Body of pancreas (tissue), 4 donors: ENCODE results near the gene G6PD. TPM values are rescaled to one million over a fixed set of nuclear protein-coding genes. Genes with fewer than 3 reads are reported as not detected.
"Not testable (repeated sequence)": the region's sequence is repeated elsewhere in the genome, so short reads cannot be mapped to it uniquely, and the experiment has no call there.

Source experiments
- ATAC-seq: fragments of 150-250 bp; one replicate; pipeline ENCODE4 v1.9.1; 2016
- DNase-seq, 4 donors: peaks; one replicate each; pipeline ENCODE4 v3.0.0-alpha.2; 2019
- H3K27ac ChIP-seq, 4 donors: fragments of 200-600 bp; sonication (generic); 1 replicate in 3 of 4; 2 replicates in 1 of 4; pipeline versions ENCODE4 v1.5.1 to v1.6.1; 2016 to 2019; ENCODE audit warnings: mild to moderate bottlenecking in 1 of 4, mixed read lengths in 1 of 4, moderate library complexity in 1 of 4
- H3K27me3 ChIP-seq, 2 donors: fragments of 200-600 bp; sonication (generic); one replicate each; pipeline ENCODE4 v1.6.0; 2016; ENCODE audit warnings: mild to moderate bottlenecking in 1 of 2
- H3K36me3 ChIP-seq, 2 donors: fragments of 200-600 bp; sonication (generic); replicated peaks in 1 of 2; 2 replicates each; pipeline ENCODE4 v1.5.1; 2016; ENCODE audit warnings: low read depth in 2 of 2; ENCODE audit not compliant: insufficient read depth in 1 of 2
- H3K4me1 ChIP-seq: fragments of 200-600 bp; sonication (generic); one replicate; pipeline ENCODE4 v1.6.0; 2016
- H3K4me3 ChIP-seq, 2 donors: fragments of 200-600 bp; sonication (generic); 1 replicate in 1 of 2; 2 replicates in 1 of 2; pipeline ENCODE4 v1.5.1; 2016 to 2019
- H3K9me3 ChIP-seq, 3 donors: fragments of 200-600 bp; sonication (generic); 1 replicate in 2 of 3; 2 replicates in 1 of 3; pipeline ENCODE4 v1.5.1; 2016
- POLR2A ChIP-seq, 3 donors: fragments of 450-650 bp; IDR thresholded peaks; one replicate each; pipeline ENCODE4 v1.6.1; 2016; ENCODE audit warnings: antibody characterized with exemption in 3 of 3, mild to moderate bottlenecking in 2 of 3
- WGBS, 2 donors: methylation state at CpG; one replicate each; pipeline ENCODE4 v1.1.5; 2017; 5-methylcytosine and 5-hydroxymethylcytosine counted together
- intact Hi-C: fragments of 100-400 bp; cut with DNase I; formaldehyde crosslinking; loops from one replicate; pipeline ENCODE4 v1.15.1; 2023
- total RNA-seq, 2 donors: library from RNA; depleted of rRNA; stranded (reverse); fragments of >200 nt; gene quantifications; one replicate each; pipeline ENCODE4 v1.1.0, GENCODE V29; 2016
- TF ChIP-seq, protein P1 (sequence below), 7 experiments: fragments of 450-650 bp in 4 of 7; fragments of 200-600 bp in 3 of 7; sonication (generic) in 3 of 7; IDR thresholded peaks; one replicate each; pipeline ENCODE4 v1.5.1; 2016 to 2019; ENCODE audit warnings: antibody characterized with exemption in 7 of 7

G6PD gene
- total RNA-seq, 2 donors from 2014 or later = 7.6 to 16.1 TPM

DNA sequence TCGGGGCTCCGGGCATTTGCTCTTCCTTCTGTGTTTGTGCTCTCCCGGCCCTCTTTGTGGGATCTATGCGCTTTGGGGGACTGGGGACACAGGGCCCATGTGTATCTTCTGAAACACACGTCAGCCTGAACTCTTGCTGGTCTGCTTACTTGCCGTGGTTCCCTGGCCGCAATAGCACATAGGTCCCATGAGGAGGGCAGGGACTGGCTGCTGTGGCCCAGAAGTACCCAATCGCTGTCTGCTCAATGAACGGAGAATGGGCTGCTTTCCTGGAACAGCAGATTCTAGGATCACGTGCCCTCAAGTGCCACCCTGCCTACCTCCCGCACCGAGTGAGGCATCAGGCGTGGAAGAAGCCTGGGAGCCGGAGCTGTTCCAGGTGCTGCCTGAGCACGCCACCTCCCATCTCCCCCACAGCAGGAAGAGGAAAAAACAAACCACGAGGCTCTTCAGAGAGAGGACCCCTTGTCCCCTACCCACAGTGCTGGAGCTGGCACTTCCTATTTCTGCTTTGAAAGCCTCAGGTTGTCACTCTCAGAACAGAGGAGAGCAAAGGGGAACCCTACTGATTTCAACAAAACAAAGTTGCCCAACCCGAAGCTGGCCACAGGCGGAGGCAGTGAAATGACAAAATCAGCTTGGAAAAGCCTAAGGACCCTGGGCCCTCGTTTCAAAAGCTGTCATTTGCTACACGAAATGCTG is 3.8 kb downstream of the G6PD start:
- WGBS, 2 donors = 75 to 92% methylated on average over 4 to 13 of the region's 20 CpGs
- Histone ChIP-seq H3K4me1 (peaks cover 16% of the 10 kb centered on the region), H3K36me3 (no peaks in the 10 kb centered on the region), H3K27ac (peak overlapping the region in 2 of 4 donors; percentile 55 to 67), H3K9me3 (no peaks in the 10 kb centered on the region), H3K27me3 (no peaks in the 10 kb centered on the region), H3K4me3 (no peak overlapping the region)
- ATAC-seq (no peak), DNase-seq (peak in 1 of 4 donors; percentile 41)
- intact Hi-C loops = no loop called here
- TF ChIP-seq POLR2A (IDR thresholded peaks at IDR 0.05) = no peak
- TF ChIP-seq, protein P1, sequence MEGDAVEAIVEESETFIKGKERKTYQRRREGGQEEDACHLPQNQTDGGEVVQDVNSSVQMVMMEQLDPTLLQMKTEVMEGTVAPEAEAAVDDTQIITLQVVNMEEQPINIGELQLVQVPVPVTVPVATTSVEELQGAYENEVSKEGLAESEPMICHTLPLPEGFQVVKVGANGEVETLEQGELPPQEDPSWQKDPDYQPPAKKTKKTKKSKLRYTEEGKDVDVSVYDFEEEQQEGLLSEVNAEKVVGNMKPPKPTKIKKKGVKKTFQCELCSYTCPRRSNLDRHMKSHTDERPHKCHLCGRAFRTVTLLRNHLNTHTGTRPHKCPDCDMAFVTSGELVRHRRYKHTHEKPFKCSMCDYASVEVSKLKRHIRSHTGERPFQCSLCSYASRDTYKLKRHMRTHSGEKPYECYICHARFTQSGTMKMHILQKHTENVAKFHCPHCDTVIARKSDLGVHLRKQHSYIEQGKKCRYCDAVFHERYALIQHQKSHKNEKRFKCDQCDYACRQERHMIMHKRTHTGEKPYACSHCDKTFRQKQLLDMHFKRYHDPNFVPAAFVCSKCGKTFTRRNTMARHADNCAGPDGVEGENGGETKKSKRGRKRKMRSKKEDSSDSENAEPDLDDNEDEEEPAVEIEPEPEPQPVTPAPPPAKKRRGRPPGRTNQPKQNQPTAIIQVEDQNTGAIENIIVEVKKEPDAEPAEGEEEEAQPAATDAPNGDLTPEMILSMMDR (IDR thresholded peaks at IDR 0.05) = no peak

DNA sequence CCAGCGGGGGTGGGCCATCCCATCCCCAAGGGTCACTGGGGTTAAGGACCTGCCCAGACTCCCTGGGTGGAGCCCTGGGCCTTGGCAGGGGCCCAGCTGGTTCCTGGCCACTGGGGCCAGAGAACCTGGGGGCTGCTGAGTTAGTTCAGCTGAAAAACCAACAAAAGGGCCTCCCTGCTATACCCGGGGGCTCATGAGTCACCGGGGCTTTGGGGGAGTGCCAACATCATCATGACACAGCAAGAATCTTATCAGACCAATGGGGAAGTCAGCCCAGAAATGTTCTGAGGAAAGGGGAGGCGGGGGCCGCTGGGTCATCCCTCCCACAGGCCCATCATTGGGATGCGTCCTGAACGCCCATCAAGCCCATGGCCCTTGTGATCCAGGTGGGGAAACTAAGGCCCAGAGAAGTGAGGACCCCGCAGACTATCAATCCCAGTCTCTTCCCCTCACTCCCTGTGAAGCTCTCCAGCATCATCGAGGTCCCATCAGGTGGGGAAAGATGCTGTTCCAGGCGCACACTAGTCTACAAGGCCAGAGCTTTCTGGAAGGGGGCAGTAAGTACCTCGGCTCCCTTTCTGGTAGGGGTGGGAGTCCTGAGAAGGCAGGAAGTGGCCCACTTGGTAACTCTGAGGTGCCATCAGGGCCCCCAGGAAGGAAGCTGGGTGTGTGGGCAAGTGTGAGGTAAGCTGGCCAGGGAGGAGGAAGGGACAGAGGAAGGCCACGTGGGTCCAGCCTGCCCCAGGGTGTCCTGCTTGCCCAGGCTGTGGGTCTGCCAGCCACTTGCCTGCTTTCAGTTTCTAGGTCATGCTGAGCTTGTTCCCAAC is 4.5 kb downstream of the G6PD start:
- Histone ChIP-seq H3K4me3 (no peak overlapping the region), H3K9me3 (no peaks in the 10 kb centered on the region), H3K27me3 (no peaks in the 10 kb centered on the region), H3K36me3 (no peaks in the 10 kb centered on the region), H3K27ac (peak overlapping the region in 2 of 4 donors; percentile 55 to 67), H3K4me1 (peaks cover 16% of the 10 kb centered on the region)
- WGBS, 2 donors = 73 to 83% methylated on average over 4 to 5 of the region's 12 CpGs
- TF ChIP-seq, protein P1 (IDR thresholded peaks at IDR 0.05) = no peak
- TF ChIP-seq POLR2A (IDR thresholded peaks at IDR 0.05) = no peak
- DNase-seq (peak; percentile 58 to 76 (median 65)), ATAC-seq (peak; percentile 34)
- intact Hi-C loops = no loop called here

- Histone ChIP-seq H3K36me3 (no peaks in the 10 kb centered on the region), H3K4me1 (peaks cover 16% of the 10 kb centered on the region), H3K27ac (peak overlapping the region in 2 of 4 donors; percentile 55 to 67), H3K9me3 (no peaks in the 10 kb centered on the region), H3K27me3 (no peaks in the 10 kb centered on the region), H3K4me3 (no peak overlapping the region)
- 79 to 83% methylated on average over 2 to 4 of the region's 5 CpGs for WGBS, 2 donors
- ATAC-seq (no peak), DNase-seq (no peak)
- TF ChIP-seq, protein P1 (IDR thresholded peaks at IDR 0.05) = no peak
- TF ChIP-seq POLR2A (IDR thresholded peaks at IDR 0.05) = no peak
- intact Hi-C loops = no loop called here
Observed at GRCh38 chrX:154541589-154541895, 5.1 kb downstream of the G6PD start.

- WGBS, 2 donors = 79 to 83% methylated on average over 4 to 15 of the region's 19 CpGs
Observed at GRCh38 chrX:154540897-154541535, 5.6 kb downstream of the G6PD start.

DNA sequence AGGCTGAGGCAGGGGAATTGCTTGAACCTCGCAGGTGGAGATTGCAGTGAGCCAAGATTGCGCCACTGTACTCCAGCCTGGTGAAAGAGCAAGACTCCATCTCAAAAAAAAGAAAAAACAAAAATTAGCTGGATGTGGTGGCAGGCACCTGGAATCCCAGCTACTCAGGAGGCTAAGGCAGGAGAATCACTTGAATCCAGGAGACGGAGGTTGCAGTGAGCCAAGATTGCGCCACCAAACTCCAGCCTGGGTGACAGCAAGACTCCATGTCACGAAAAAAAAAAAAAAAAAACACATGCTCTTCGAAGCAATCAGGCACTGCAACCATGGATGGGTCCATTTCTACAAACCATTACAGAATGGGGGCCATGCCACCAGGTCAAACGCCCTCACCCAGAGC is 6.3 kb downstream of the G6PD start:
- H3K36me3 ChIP-seq, H3K4me1 ChIP-seq, ATAC-seq, H3K27me3 ChIP-seq, H3K4me3 ChIP-seq, intact Hi-C loops, H3K27ac ChIP-seq, H3K9me3 ChIP-seq, DNase-seq: not testable (repeated sequence)
- 74 to 81% methylated on average over 4 to 7 of the region's 7 CpGs for WGBS, 2 donors

More at GRCh38 chrX:154540897-154541535, 5.6 kb downstream of the G6PD start:
- H3K4me1 ChIP-seq = peaks cover 13% of the 10 kb centered on the region
- TF ChIP-seq, protein P1 (IDR thresholded peaks at IDR 0.05) = no peak
- TF ChIP-seq POLR2A (IDR thresholded peaks at IDR 0.05) = no peak
- H3K27me3 ChIP-seq = no peaks in the 10 kb centered on the region
- intact Hi-C loops = no loop called here
- H3K9me3 ChIP-seq = no peaks in the 10 kb centered on the region
- ATAC-seq = peak; percentile 25
- H3K27ac ChIP-seq = peak overlapping the region in 1 of 4 donors; percentile 55
- peak in 1 of 4 donors; percentile 60 for DNase-seq
- no peaks in the 10 kb centered on the region for H3K36me3 ChIP-seq
- no peak overlapping the region for H3K4me3 ChIP-seq
